CD14-positive monocyte (primary cell): ENCODE measurements around the gene LRP1B. TPM values are rescaled to one million over a fixed set of nuclear protein-coding genes. Genes with fewer than 3 reads are reported as not detected.

ENCODE experiments used
- DNase-seq, 3 donors: peaks; one replicate each; pipeline ENCODE4 v3.0.0-alpha.2; 2011 to 2022
- H2AFZ ChIP-seq: 2 replicates; pipeline ENCODE4 v1.6.0; 2012; ENCODE audit warnings: mild to moderate bottlenecking, low read depth, low read length, inconsistent platforms; ENCODE audit not compliant: insufficient read depth, poor library complexity, severe bottlenecking
- H3K27ac ChIP-seq, 2 donors: 1 replicate in 1 of 2; 2 replicates in 1 of 2; pipeline ENCODE4 v1.5.1; 2012 to 2013; ENCODE audit warnings: low read length in 2 of 2, control low read depth in 1 of 2, inconsistent platforms in 1 of 2, low read depth in 1 of 2, mild to moderate bottlenecking in 1 of 2
- H3K27me3 ChIP-seq, 2 donors: one replicate each; pipeline versions ENCODE4 v1.6.0 to v1.6.1; 2011 to 2013; ENCODE audit warnings: low read length in 2 of 2; ENCODE audit not compliant: control insufficient read depth in 2 of 2, insufficient read depth in 2 of 2
- H3K36me3 ChIP-seq, 2 donors: replicated peaks in 1 of 2; 1 replicate in 1 of 2; 2 replicates in 1 of 2; pipeline versions ENCODE4 v1.5.1 to v1.6.1; 2012 to 2013; ENCODE audit warnings: low read length in 2 of 2, control low read depth in 1 of 2, inconsistent platforms in 1 of 2, mild to moderate bottlenecking in 1 of 2; ENCODE audit not compliant: insufficient read depth in 2 of 2, control insufficient read depth in 1 of 2
- H3K4me1 ChIP-seq, 2 donors: 1 replicate in 1 of 2; 2 replicates in 1 of 2; pipeline versions ENCODE4 v1.5.1 to v1.6.1; 2012 to 2013; ENCODE audit warnings: low read length in 2 of 2, control low read depth in 1 of 2, inconsistent platforms in 1 of 2, mild to moderate bottlenecking in 1 of 2, moderate library complexity in 1 of 2; ENCODE audit not compliant: insufficient read depth in 2 of 2, control insufficient read depth in 1 of 2
- H3K4me2 ChIP-seq: replicated peaks from 2 replicates; pipeline ENCODE3; 2012; ENCODE audit warnings: low read length, moderate library complexity, mild to moderate bottlenecking; ENCODE audit not compliant: poor library complexity, severe bottlenecking; ENCODE audit errors: extremely low read depth
- H3K4me3 ChIP-seq, 3 experiments: fragments of 200-600 bp in 1 of 3; sonication (generic) in 1 of 3; replicated peaks in 1 of 3; 1 replicate in 2 of 3; 2 replicates in 1 of 3; pipeline ENCODE4 v1.5.1; 2011 to 2013; ENCODE audit warnings: low read length in 3 of 3, mild to moderate bottlenecking in 3 of 3, control low read depth in 2 of 3, low read depth in 2 of 3, inconsistent platforms in 1 of 3, moderate library complexity in 1 of 3
- H3K79me2 ChIP-seq: 2 replicates; pipeline ENCODE4 v1.6.0; 2012; ENCODE audit warnings: mild to moderate bottlenecking, control low read depth, inconsistent platforms, low read length, moderate library complexity; ENCODE audit not compliant: insufficient read depth
- H3K9ac ChIP-seq: 2 replicates; pipeline ENCODE4 v1.6.0; 2017; ENCODE audit warnings: low read length, mild to moderate bottlenecking; ENCODE audit not compliant: insufficient read depth, poor library complexity, severe bottlenecking
- H3K9me3 ChIP-seq, 2 donors: replicated peaks in 1 of 2; 1 replicate in 1 of 2; 2 replicates in 1 of 2; pipeline versions ENCODE4 v1.5.1 to v1.6.1; 2012 to 2013; ENCODE audit warnings: low read length in 2 of 2, control low read depth in 1 of 2; ENCODE audit not compliant: control insufficient read depth in 1 of 2, insufficient read depth in 1 of 2
- H4K20me1 ChIP-seq: 2 replicates; pipeline ENCODE4 v1.6.0; 2012; ENCODE audit warnings: mild to moderate bottlenecking, low read length, control low read depth, moderate library complexity; ENCODE audit not compliant: insufficient read depth
- H3K27ac Mint-ChIP-seq, 7 donors: one replicate each; pipeline ENCODE4 v1.8.0; 2020; ENCODE audit warnings: mild to moderate bottlenecking in 7 of 7, mixed read lengths in 7 of 7, moderate library complexity in 6 of 7, inconsistent platforms in 2 of 7
- H3K27me3 Mint-ChIP-seq, 3 donors: one replicate each; pipeline ENCODE4 v1.8.0; 2021 to 2022; ENCODE audit warnings: low read depth in 3 of 3, mild to moderate bottlenecking in 3 of 3, mixed read lengths in 3 of 3, moderate library complexity in 3 of 3, inconsistent platforms in 1 of 3
- H3K36me3 Mint-ChIP-seq, 2 donors: one replicate each; pipeline ENCODE4 v1.8.0; 2020; ENCODE audit warnings: mixed read lengths in 2 of 2, inconsistent platforms in 1 of 2, mild to moderate bottlenecking in 1 of 2
- H3K4me1 Mint-ChIP-seq: one replicate; pipeline ENCODE4 v1.8.0; 2020; ENCODE audit warnings: mild to moderate bottlenecking, mixed read lengths
- H3K4me3 Mint-ChIP-seq, 2 donors: one replicate each; pipeline ENCODE4 v1.8.0; 2020; ENCODE audit warnings: mild to moderate bottlenecking in 2 of 2, mixed read lengths in 2 of 2, moderate library complexity in 1 of 2
- H3K9me3 Mint-ChIP-seq, 7 donors: one replicate each; pipeline ENCODE4 v1.8.0; 2020 to 2022; ENCODE audit warnings: mixed read lengths in 7 of 7, mild to moderate bottlenecking in 6 of 7, moderate library complexity in 6 of 7, inconsistent platforms in 2 of 7
- CTCF ChIP-seq: fragments of 200-600 bp; IDR thresholded peaks from one replicate; pipeline ENCODE4 v1.8.0; 2022; ENCODE audit warnings: antibody characterized with exemption, mild to moderate bottlenecking
- WGBS: methylation state at CpG from one replicate; pipeline ENCODE4 v1.1.5; 2013; ENCODE audit warnings: missing lambda C conversion rate; ENCODE audit not compliant: insufficient coverage; 5-methylcytosine and 5-hydroxymethylcytosine counted together
- intact Hi-C, 2 donors: fragments of 100-400 bp; cut with micrococcal nuclease; formaldehyde crosslinking; loops; one replicate each; pipeline versions ENCODE4 v1.15.0 to v1.15.1; 2023
- polyA plus RNA-seq, 3 donors: library from polyadenylated mRNA; depleted of rRNA in 1 of 3; unstranded in 2 of 3; stranded (reverse) in 1 of 3; fragments of 300-500 nt in 2 of 3; fragments of >200 nt in 1 of 3; fragmentation: Illumina TruSeq in 2 of 3; gene quantifications; 1 replicate in 2 of 3; 2 replicates in 1 of 3; pipeline ENCODE4 v1.2.3, GENCODE V29; 2012 to 2021

Gene LRP1B
- polyA plus RNA-seq, 3 donors: not detected

DNA sequence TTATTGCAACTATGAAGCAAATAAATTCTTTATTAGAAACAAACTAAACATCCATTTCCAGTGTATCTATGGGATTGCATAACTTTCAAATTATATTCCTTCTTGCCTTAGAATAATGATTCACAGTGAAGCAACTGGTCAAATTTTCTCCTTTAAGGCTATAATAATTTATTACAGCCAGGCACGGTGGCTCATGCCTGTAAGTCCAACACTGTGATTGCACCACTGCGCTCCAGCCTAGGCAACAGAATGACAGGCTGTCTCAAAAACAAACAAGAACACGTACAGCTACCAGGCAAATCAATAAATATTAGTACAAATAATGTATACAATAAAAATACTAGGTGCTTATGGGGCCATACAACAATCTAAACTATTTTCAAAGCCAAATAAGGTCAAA, 1416.2 kb downstream of the LRP1B start:
- Mint-ChIP-seq H3K36me3 (no peaks in the 10 kb centered on the region), H3K9me3 (peaks cover 0 to 2% (median 0%) of the 10 kb centered on the region in 7 donors), H3K4me1 (no peaks in the 10 kb centered on the region), H3K4me3 (no peak overlapping the region), H3K27ac (no peak overlapping the region), H3K27me3 (peaks cover 0 to 1% (median 0%) of the 10 kb centered on the region in 3 donors)
- Histone ChIP-seq H3K79me2 (no peaks in the 10 kb centered on the region), H3K4me1 (no peaks in the 10 kb centered on the region), H4K20me1 (no peaks in the 10 kb centered on the region), H3K9ac (no peak overlapping the region), H3K27me3 (no peaks in the 10 kb centered on the region), H3K27ac (no peak overlapping the region), H3K4me3 (no peak overlapping the region), H3K9me3 (no peaks in the 10 kb centered on the region), H2AFZ (no peak overlapping the region), H3K36me3 (no peaks in the 10 kb centered on the region), H3K4me2 (no peak overlapping the region)
- intact Hi-C loops: no loop called here
- no peak for TF ChIP-seq CTCF
- no peak for DNase-seq
- 90% methylated on average over 2 of the region's 3 CpGs for WGBS

GRCh38 chr2:140711867-140712266, 1418.9 kb downstream of the LRP1B start:
- Mint-ChIP-seq H3K36me3 (no peaks in the 10 kb centered on the region), H3K9me3 (peaks cover 0 to 2% (median 0%) of the 10 kb centered on the region in 7 donors), H3K4me1 (no peaks in the 10 kb centered on the region), H3K27ac (no peak overlapping the region), H3K4me3 (no peak overlapping the region), H3K27me3 (no peaks in the 10 kb centered on the region)
- no peak overlapping the region for H3K9ac ChIP-seq
- no peak overlapping the region for H3K4me2 ChIP-seq
- H3K27ac ChIP-seq: no peak overlapping the region
- H3K79me2 ChIP-seq: no peaks in the 10 kb centered on the region
- no peaks in the 10 kb centered on the region for H3K36me3 ChIP-seq
- no peaks in the 10 kb centered on the region for H4K20me1 ChIP-seq
- no peaks in the 10 kb centered on the region for H3K27me3 ChIP-seq
- no peak for TF ChIP-seq CTCF
- DNase-seq: no peak
- no peaks in the 10 kb centered on the region for H3K4me1 ChIP-seq
- H3K4me3 ChIP-seq: no peak overlapping the region
- no peak overlapping the region for H2AFZ ChIP-seq
- 83% methylated on average over 1 of the region's 3 CpGs for WGBS
- no peaks in the 10 kb centered on the region for H3K9me3 ChIP-seq
- intact Hi-C loops: no loop called here
